ENCODE data around the gene LEKR1.
"Not testable (repeated sequence)": the region's sequence is repeated elsewhere in the genome, so short reads cannot be mapped to it uniquely, and the experiment has no call there.

LEKR1 gene

GRCh38 chr3:156795890-156796481 lies 30.2 kb upstream of the LEKR1 start:
- H3K36me3 Mint-ChIP-seq = peaks cover 17% of the 10 kb centered on the region

GRCh38 chr3:156797368-156797767 lies 28.8 kb upstream of the LEKR1 start:
- no peaks in the 10 kb centered on the region for H3K27me3 Mint-ChIP-seq
- H3K4me1 Mint-ChIP-seq (ENCODE audit: low read depth) = peaks cover 20% of the 10 kb centered on the region
- H3K27ac Mint-ChIP-seq = no peak overlapping the region
- peaks cover 17% of the 10 kb centered on the region for H3K36me3 Mint-ChIP-seq
- H3K9me3 Mint-ChIP-seq (ENCODE audit: low read depth) = peaks cover 13% of the 10 kb centered on the region
- no peak overlapping the region for H3K4me3 Mint-ChIP-seq

More at GRCh38 chr3:156795890-156796481, 30.2 kb upstream of the LEKR1 start:
- Mint-ChIP-seq H3K27ac (no peak overlapping the region), H3K9me3 (ENCODE audit: low read depth) (peaks cover 13% of the 10 kb centered on the region), H3K4me1 (ENCODE audit: low read depth) (peaks cover 22% of the 10 kb centered on the region), H3K4me3 (no peak overlapping the region), H3K27me3 (no peaks in the 10 kb centered on the region)

DNA sequence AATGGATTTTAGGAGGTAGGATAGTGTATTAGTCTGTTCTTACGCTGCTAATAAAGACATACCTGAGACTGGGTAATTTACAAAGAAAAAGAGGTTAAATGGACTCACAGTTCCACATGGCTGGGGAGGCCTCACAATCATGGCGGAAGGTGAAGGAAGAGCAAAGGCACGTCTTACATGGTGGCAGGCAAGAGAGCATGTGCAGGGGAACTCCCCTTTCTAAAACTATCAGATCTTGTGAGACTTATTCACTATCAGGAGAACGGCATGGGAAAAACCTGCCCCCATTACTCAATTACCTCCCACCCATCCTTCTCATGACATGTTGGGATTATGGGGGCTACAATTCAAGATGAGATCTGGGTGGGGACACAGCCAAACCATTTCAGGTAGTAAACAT lies 25.9 kb upstream of the LEKR1 start:
- H3K4me3 Mint-ChIP-seq; H3K27me3 Mint-ChIP-seq; H3K4me1 Mint-ChIP-seq (ENCODE audit: low read depth); H3K27ac Mint-ChIP-seq: not testable (repeated sequence)
- peaks cover 23% of the 10 kb centered on the region for H3K9me3 Mint-ChIP-seq (ENCODE audit: low read depth)
- peaks cover 20% of the 10 kb centered on the region for H3K36me3 Mint-ChIP-seq

GRCh38 chr3:156801746-156802145 lies 24.4 kb upstream of the LEKR1 start:
- Mint-ChIP-seq H3K4me3 (no peak overlapping the region), H3K9me3 (ENCODE audit: low read depth) (peaks cover 23% of the 10 kb centered on the region), H3K4me1 (ENCODE audit: low read depth) (no peaks in the 10 kb centered on the region), H3K27me3 (no peaks in the 10 kb centered on the region), H3K27ac (no peak overlapping the region), H3K36me3 (peaks cover 22% of the 10 kb centered on the region)

DNA sequence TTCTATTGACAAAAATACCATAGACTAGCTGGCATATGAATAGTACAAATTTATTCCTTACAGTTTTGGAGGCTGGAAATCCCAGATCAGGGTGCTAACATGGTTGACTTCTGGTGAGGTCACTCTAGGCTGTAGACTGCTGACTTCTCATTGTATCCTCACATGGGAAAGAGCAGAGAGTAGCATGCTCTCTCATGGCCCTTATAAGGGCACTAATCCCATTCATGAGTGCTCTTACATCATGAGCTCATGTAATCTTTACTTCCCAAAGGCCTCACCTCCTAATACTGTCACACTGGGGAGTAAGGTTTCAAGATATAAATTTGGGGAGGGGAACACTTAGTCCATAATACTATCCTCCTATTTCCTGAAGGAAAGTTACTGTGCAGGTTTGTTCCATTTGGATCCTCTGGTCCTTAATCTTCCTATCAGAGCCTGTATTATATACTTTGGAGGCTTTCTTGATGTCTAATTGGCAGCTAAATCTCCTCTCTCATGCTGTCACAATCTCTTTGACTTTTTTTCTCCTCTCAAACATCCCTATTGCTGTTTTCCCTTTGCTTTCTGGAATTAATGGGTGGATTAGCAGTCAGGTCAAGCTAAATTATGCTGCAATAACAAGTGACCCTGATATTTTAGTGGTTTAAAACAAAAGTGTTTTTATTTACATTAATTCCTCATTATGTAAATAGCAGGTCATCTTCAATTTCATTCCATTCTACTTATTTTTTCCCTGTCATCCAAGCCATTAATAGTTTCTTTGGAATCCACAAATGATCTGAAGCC lies 23.1 kb upstream of the LEKR1 start:
- no peak overlapping the region for H3K27ac Mint-ChIP-seq
- peaks cover 25% of the 10 kb centered on the region for H3K36me3 Mint-ChIP-seq
- H3K4me1 Mint-ChIP-seq (ENCODE audit: low read depth) = peaks cover under 1% of the 10 kb centered on the region
- H3K4me3 Mint-ChIP-seq = no peak overlapping the region
- H3K9me3 Mint-ChIP-seq (ENCODE audit: low read depth) = peaks cover 23% of the 10 kb centered on the region
- no peaks in the 10 kb centered on the region for H3K27me3 Mint-ChIP-seq

- peaks cover 18% of the 10 kb centered on the region for H3K9me3 Mint-ChIP-seq (ENCODE audit: low read depth)
- peaks cover 19% of the 10 kb centered on the region for H3K36me3 Mint-ChIP-seq
- peaks cover 2% of the 10 kb centered on the region for H3K4me1 Mint-ChIP-seq (ENCODE audit: low read depth)
- H3K27ac Mint-ChIP-seq = no peak overlapping the region
- no peak overlapping the region for H3K4me3 Mint-ChIP-seq
- H3K27me3 Mint-ChIP-seq = no peaks in the 10 kb centered on the region
These were observed 22.0 kb upstream of the LEKR1 start for GRCh38 chr3:156803952-156804741.

DNA sequence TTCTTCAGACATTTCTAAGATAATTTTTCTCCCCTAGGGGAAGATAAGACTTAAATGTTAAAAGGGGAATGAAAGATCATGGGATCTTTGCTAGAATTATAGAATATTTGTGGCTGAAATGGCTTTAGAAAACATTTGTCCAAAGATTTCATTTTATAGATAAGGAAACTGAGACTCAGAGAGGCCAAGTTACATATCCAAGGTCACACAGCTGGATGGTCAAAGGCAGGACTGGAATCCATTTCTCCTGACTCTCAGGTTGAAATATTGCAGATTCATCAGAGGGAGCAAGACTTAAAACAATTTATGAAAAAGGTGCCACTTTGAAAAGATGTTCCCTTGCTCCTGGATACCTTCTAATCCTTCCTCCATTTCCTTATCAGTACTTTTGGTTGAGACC lies 19.5 kb upstream of the LEKR1 start:
- no peak overlapping the region for H3K4me3 Mint-ChIP-seq
- no peak overlapping the region for H3K27ac Mint-ChIP-seq
- H3K9me3 Mint-ChIP-seq (ENCODE audit: low read depth) = peaks cover 19% of the 10 kb centered on the region
- H3K4me1 Mint-ChIP-seq (ENCODE audit: low read depth) = peaks cover 2% of the 10 kb centered on the region
- peaks cover 22% of the 10 kb centered on the region for H3K36me3 Mint-ChIP-seq
- no peaks in the 10 kb centered on the region for H3K27me3 Mint-ChIP-seq

DNA sequence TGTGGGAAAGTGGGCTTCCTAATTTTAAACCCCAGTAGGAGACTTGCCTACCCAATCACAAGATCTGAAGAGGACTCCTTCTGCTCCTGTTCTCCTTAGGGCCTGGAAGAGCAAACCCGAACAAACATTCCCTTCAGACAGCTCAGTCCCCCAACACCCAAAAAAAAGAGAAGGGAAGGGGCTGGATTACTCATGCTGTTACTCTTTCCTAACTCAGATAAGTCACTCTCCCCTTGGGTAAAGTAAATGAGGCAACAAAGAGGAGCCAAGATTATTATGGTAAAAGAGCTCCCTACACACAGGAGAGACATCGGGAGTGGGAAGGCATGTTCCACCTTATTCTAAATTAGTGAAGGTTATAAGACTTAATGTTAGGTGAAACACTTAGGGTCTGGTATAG lies 18.1 kb upstream of the LEKR1 start:
- peaks cover 19% of the 10 kb centered on the region for H3K9me3 Mint-ChIP-seq (ENCODE audit: low read depth)
- no peaks in the 10 kb centered on the region for H3K27me3 Mint-ChIP-seq
- H3K4me1 Mint-ChIP-seq (ENCODE audit: low read depth) = peaks cover 4% of the 10 kb centered on the region
- H3K4me3 Mint-ChIP-seq = no peak overlapping the region
- H3K36me3 Mint-ChIP-seq = peaks cover 25% of the 10 kb centered on the region
- no peak overlapping the region for H3K27ac Mint-ChIP-seq

DNA sequence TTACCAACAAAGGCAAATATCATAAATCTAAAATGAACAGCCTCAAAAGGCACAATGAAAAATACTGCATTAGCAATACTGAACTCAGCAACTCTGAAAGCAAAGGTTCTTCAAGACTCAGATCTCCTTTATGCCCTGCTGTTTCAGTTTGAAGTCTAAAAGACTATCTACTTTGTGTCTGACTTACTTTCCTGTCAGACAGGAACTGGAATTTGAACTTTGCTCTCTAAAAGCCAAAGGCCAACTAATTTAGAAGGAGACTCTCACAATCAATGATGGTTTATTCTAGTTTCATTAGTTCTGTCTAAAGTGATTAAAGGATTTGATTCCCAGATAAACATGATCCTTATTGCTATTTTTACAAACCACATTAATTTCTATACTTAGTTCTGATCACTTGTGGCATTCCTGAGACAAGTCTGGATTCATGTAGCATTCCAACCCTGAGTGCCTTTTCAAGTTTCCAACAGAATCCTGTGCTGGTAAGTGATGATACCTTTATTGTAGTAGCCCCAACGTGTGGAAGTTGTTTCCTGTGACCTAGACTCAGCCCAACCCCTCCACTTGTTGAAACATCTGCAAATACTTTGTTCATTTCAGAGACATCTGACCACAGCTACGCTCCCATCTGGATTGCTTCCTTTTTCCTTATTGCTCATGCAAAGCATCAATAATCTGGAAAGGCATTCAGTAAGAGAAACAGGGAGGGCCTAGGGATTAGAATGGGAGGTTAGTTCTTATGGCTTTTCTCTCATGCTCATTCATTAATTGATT lies 14.9 kb upstream of the LEKR1 start:
- H3K36me3 Mint-ChIP-seq = peaks cover 23% of the 10 kb centered on the region
- no peak overlapping the region for H3K4me3 Mint-ChIP-seq
- no peak overlapping the region for H3K27ac Mint-ChIP-seq

DNA sequence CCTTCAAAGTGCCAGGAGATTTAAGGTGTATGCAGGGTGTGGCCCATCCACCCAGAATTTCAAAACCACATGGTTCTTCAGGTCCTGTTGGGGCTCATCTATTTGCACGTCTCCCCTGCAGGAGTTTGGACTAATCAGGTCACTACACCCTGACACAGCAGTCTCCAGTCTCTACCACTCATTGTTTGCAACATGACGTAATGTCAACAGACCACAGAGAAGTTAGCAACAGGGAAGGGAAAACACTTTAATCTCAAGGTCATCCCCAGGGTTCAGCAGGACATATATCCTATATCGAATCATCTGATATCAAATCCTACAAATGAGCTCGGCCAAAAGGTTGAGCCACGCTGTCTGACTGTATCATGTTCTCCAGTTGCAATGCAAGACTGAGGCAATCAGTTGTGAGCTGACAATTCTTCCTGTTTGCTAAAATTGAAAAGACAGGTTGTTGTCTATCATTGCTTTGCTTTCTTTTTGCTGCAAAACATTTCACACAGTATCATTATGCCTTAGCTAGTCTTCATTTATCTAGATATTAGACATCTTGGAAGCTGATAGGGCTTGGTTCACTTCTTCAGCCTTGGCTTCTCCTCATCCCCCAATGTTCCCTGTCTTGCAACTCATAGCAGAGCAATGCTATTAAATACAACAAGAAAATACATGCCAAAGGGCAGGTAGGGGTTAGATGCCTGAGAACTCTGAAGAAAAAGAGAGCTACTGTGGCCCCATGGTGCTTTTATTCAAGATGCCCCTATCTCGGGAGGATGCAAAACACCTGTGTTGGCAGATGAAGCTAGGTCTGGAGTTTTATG lies 13.4 kb upstream of the LEKR1 start:
- H3K27ac Mint-ChIP-seq = peak overlapping the region; percentile 74
- no peaks in the 10 kb centered on the region for H3K27me3 Mint-ChIP-seq
- H3K9me3 Mint-ChIP-seq (ENCODE audit: low read depth) = peaks cover 9% of the 10 kb centered on the region
- no peak overlapping the region for H3K4me3 Mint-ChIP-seq
- H3K4me1 Mint-ChIP-seq (ENCODE audit: low read depth) = peaks cover 23% of the 10 kb centered on the region
- peaks cover 21% of the 10 kb centered on the region for H3K36me3 Mint-ChIP-seq

More for the DNA sequence above, 14.9 kb upstream of the LEKR1 start:
- Mint-ChIP-seq H3K27me3 (no peaks in the 10 kb centered on the region), H3K9me3 (ENCODE audit: low read depth) (peaks cover 9% of the 10 kb centered on the region), H3K4me1 (ENCODE audit: low read depth) (peaks cover 16% of the 10 kb centered on the region)

DNA sequence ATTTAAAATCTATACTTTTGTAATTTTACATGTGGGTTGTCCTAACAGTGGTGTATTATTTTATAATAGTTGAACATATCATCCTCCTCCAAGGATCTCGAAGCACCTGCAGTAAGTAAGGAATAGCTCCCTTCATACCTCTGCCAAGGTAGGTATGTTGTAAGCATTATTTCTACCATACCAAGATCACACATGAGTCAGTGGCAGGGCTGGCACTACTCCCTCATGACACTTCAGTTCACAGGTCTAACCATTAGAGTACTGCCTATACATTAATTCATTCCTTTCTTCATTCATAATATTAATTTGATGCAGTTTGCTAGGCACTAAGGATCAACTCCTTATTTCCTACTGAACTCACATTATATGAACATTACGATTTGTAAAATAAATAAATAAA lies 11.9 kb upstream of the LEKR1 start:
- H3K4me1 Mint-ChIP-seq (ENCODE audit: low read depth) = peaks cover 34% of the 10 kb centered on the region
- H3K9me3 Mint-ChIP-seq (ENCODE audit: low read depth) = peaks cover 9% of the 10 kb centered on the region
- peaks cover 21% of the 10 kb centered on the region for H3K36me3 Mint-ChIP-seq
- H3K4me3 Mint-ChIP-seq = no peak overlapping the region
- no peaks in the 10 kb centered on the region for H3K27me3 Mint-ChIP-seq
- no peak overlapping the region for H3K27ac Mint-ChIP-seq

DNA sequence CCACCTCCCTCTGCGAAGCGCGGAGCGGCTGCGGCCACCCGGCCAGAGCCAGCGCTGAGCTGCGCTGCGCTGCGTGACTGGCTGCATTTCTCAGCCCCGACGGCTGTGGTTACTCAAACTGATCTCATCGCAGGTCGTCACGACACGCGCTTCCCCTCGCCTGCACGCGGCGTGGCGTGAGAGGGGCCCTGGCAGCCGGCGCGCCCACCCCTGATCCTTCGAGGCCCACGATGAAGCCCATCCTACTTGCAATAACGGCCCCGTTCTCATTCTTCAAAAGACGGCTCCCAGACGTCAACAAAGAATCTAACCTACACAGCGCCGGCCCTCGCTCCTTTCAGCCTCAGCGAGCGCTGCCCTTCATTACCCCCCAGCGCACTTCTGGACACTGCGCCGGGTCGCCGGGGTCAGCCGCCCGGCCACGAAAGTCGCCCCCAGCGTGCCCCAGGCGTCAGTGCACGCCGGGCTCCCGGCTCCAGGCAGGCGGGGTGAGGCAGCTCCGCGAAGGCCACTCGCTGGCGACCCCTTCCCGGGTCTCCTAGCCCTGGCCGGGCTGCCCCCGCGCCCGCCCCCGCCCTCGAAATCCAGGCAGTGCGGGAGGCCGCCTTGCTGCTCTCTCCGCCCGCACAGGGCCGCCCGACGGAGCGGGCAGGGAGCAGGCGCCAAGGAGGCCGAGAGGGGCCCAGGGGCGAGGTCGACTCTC lies 9.9 kb upstream of the LEKR1 start:
- Mint-ChIP-seq H3K4me3 (peak overlapping the region; percentile 83), H3K27ac (peak overlapping the region; percentile 92), H3K27me3 (no peaks in the 10 kb centered on the region), H3K36me3 (peaks cover 11% of the 10 kb centered on the region), H3K9me3 (ENCODE audit: low read depth) (no peaks in the 10 kb centered on the region), H3K4me1 (ENCODE audit: low read depth) (peaks cover 34% of the 10 kb centered on the region)

DNA sequence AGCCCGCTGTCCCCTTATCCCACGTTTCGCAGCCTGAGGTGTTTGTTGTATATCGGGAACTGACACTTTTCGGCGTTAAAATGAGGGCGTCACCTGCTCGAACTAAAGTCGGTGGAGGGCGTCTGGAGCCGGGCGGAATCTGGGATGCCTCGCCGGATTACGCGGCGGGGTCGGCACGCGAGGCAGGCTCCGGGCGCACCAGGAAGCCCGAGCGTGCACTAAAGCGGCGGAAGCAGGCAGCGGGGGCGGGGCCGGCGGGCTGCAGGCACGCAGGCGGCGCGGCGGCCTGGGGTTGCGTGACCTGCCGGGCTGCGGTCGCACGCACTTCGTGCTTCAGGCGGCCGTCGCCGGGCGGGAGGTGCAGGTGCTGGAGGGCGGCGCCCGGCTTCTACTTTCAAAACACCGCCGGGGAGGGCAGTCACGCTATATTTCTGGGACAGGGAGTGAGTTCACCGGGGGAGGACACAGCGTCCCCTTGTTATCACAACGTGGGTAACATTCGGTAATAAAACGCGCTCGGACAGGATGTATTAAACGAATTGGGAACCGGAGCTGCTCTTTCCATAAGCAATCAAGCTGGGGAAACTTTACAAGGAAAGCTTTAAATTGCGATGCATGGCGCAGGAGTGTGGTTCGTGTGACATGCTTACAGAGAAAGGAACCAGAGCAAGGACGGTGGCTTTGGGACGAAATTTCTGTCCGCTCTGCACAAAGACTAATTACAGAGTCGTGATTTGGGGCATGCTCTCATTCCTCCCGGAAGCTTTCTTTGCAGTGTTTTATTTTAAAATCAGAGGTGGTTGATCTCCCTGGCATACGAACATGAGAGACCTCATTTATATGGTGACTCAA lies 9.1 kb upstream of the LEKR1 start:
- peak overlapping the region; percentile 98 for H3K27ac Mint-ChIP-seq
- H3K27me3 Mint-ChIP-seq = no peaks in the 10 kb centered on the region
- peak overlapping the region; percentile 90 for H3K4me3 Mint-ChIP-seq
- no peaks in the 10 kb centered on the region for H3K9me3 Mint-ChIP-seq (ENCODE audit: low read depth)
- H3K36me3 Mint-ChIP-seq = peaks cover 7% of the 10 kb centered on the region
- peaks cover 34% of the 10 kb centered on the region for H3K4me1 Mint-ChIP-seq (ENCODE audit: low read depth)

Measured in activated naive CD8-positive, alpha-beta T cell (primary cell).